Effector memory CD4-positive, alpha-beta T cell (primary cell): ENCODE results near the gene LRRC8B.
A peak's percentile ranks its signal among the peaks of the same experiment; 100 is the strongest.
"Not testable (repeated sequence)": the region's sequence is repeated elsewhere in the genome, so short reads cannot be mapped to it uniquely, and the experiment has no call there.

Source experiments
- DNase-seq, 3 donors: peaks; one replicate each; pipeline ENCODE4 v3.0.0-alpha.2; 2020
- H3K27ac ChIP-seq: 2 replicates; pipeline ENCODE4 v1.7.0; 2013; ENCODE audit warnings: mild to moderate bottlenecking, low read length, moderate library complexity; ENCODE audit not compliant: insufficient read depth, poor library complexity, severe bottlenecking
- H3K27me3 ChIP-seq: replicated peaks from 2 replicates; pipeline ENCODE4 v1.7.0; 2013; ENCODE audit warnings: mild to moderate bottlenecking, low read length; ENCODE audit not compliant: insufficient read depth, control insufficient read depth, poor library complexity, severe bottlenecking
- H3K36me3 ChIP-seq: 2 replicates; pipeline ENCODE4 v1.7.0; 2013; ENCODE audit warnings: mild to moderate bottlenecking, low read length, moderate library complexity; ENCODE audit not compliant: control insufficient read depth, insufficient read depth
- H3K4me1 ChIP-seq: 2 replicates; pipeline ENCODE4 v1.7.0; 2013; ENCODE audit warnings: low read length, mild to moderate bottlenecking; ENCODE audit not compliant: control insufficient read depth, insufficient read depth, poor library complexity, severe bottlenecking
- H3K4me3 ChIP-seq: 2 replicates; pipeline ENCODE4 v1.7.0; 2013; ENCODE audit warnings: low read length, low read depth, mild to moderate bottlenecking; ENCODE audit not compliant: insufficient read depth, poor library complexity, severe bottlenecking
- H3K9me3 ChIP-seq: 2 replicates; pipeline ENCODE4 v1.7.0; 2013; ENCODE audit warnings: mild to moderate bottlenecking, low read length, moderate library complexity; ENCODE audit not compliant: control insufficient read depth

LRRC8B gene

DNA sequence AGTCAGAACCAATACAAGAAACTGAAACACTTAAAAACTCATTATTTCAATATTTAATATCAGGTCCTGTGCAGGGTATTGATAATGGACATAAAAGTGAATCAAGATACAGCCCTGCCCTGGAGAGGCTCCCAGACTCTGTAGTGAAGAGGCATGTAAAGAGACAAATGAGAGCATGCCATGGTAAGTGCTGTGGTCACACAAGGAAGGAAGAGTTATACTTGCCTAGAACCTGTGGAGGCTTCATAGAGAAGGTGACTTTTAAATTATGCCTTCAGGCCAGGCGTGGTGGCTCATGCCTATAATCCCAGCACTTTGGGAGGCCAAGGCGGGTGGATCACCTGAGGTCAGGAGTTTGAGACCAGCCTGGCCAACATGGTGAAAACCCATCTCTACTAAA, 105.0 kb downstream of the LRRC8B start:
- not testable (repeated sequence) for DNase-seq, H3K4me3 ChIP-seq, H3K36me3 ChIP-seq, H3K9me3 ChIP-seq, H3K27me3 ChIP-seq
- Histone ChIP-seq H3K4me1 (peaks cover 43% of the 10 kb centered on the region), H3K27ac (peak overlapping the region; percentile 39)

DNA sequence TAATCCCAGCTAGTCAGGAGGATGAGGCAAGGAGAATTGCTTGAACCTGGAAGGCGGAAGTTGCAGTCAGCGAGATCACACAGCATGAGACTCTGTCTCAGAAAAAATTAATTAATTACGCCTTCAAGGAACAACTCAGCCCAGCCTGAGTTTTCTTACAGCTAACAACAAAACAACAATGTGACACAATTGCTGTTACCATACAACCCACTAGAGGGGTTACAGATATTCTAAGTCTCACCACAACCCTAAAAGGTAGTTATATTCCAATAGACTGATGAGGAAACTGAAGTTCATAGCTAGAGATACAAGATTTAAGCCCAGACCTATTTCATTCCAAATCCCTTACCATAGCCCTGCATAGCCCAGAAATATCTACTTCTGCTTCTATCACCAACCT, 105.4 kb downstream of the LRRC8B start:
- Histone ChIP-seq H3K27me3 (no peaks in the 10 kb centered on the region), H3K9me3 (no peaks in the 10 kb centered on the region), H3K27ac (peak overlapping the region; percentile 39), H3K4me1 (peaks cover 43% of the 10 kb centered on the region), H3K4me3 (no peak overlapping the region), H3K36me3 (no peaks in the 10 kb centered on the region)
- DNase-seq = no peak

DNA sequence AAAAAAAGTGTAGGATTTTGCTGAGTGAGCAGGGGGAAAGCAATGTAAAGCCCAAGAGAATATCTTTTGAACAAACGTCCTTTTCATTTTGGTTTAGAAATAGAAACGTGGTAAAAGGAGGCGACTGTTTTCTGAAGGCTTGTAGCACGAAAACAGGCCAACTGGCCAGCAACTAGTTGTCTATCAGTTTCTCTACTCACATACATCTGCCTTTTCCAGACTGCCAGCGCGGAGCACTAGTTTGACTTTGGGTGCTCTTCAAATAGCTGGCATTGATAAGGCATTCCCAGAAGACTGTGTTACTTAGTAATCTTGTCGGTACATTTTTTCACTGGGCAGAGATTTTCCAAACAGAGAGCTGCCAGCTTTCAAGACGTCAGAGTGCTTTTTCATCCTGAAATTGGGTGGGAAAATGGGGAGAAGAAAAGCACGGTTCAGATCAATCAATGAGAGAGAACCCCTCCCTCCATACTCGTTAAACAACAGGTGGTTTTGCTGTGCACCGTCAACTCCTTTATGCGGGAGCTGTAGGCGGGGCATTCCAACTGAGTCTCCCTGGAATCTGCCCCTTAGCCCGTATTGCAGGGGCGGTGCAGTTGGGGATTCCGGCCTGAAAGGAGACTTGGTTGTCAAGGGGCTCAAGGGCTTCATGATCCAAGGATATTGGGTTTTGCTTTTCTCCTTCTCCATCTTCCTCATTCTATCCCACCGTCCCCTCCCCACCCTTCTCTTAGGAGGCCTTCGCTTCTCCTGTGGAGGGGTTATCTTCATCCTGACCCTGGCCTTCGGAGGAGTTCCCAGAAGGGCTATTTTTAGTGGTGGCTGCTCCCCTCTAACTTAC, 107.4 kb downstream of the LRRC8B start:
- no peaks in the 10 kb centered on the region for H3K36me3 ChIP-seq
- peak overlapping the region; percentile 90 for H3K4me3 ChIP-seq
- H3K4me1 ChIP-seq = peaks cover 59% of the 10 kb centered on the region
- H3K9me3 ChIP-seq = no peaks in the 10 kb centered on the region
- no peaks in the 10 kb centered on the region for H3K27me3 ChIP-seq
- DNase-seq = no peak
- H3K27ac ChIP-seq = peak overlapping the region; percentile 93

DNA sequence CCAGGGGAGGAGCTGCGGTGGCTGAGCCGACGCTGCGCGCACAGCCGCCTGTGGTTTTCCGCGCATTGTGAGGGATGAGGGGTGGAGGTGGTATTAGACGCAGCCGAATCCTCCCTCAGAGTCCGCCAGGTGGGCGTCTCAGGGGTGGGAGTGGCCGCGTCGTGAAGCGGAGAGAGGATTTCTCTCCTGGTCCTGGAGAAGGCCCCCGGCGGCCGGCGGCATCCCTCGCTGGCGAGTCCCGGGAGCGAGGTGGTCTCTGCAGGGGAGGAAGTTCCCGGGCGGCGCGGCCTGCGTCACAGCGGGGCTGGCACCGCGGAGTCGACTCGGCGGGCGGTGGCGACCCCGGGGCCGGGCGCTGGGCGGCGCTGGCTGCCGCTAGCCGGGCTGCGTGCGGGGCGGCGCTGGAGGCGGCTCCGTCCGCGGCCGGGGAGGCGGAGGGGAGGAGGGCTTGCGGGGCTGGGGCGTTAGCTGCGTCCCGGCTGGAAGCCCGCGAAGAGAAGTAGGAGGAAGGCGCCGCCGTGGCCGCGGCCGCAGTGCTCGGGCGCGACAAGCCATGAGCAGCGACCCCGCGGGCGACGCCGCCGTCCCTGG, 108.1 kb downstream of the LRRC8B start, which contains the start of gene LRRC8C:
Gene LRRC8C, plus strand, starts transcription at position 464 of the 591 bp plus-strand sequence. CDS start 53,354 bp downstream, outside the sequence.
- Histone ChIP-seq H3K27me3 (no peaks in the 10 kb centered on the region), H3K27ac (peak within 1 kb of the TSS; percentile 93), H3K4me3 (peak within 1 kb of the TSS; percentile 90), H3K36me3 (no peaks in the 10 kb centered on the region), H3K4me1 (peaks cover 58% of the 10 kb centered on the region), H3K9me3 (no peaks in the 10 kb centered on the region)
- peak; percentile 76 to 81 (median 80) for DNase-seq

DNA sequence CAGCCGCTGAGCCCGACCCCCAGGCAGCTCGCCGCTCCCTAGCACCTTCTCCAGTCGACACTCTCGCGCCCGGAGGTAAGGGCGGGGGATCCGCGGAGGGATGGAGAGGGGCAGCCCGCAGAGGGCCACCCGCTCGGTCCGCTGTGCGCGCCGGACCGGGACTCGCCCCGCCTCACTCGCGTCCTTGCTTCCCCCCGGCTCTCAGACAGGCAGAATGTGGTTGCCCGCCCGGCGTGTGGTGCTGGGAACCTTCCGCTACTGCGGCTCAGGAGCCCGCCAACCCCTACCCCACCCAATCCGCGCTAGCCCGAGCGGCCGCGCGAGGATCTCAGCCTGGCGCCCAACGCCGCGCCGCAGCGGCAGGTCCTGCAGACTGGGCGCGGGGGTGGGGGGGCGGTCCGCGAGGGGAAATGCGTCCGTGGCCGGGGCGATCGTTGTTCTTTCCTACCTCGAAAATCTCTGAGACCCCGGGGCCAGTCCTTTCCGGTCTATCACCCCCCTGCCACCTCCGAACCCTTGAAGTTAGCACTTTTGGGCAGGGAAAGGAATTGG, 108.7 kb downstream of the LRRC8B start:
- H3K27ac ChIP-seq = peak overlapping the region; percentile 93
- peak overlapping the region; percentile 90 for H3K4me3 ChIP-seq
- H3K36me3 ChIP-seq = no peaks in the 10 kb centered on the region
- no peaks in the 10 kb centered on the region for H3K9me3 ChIP-seq
- H3K4me1 ChIP-seq = peaks cover 55% of the 10 kb centered on the region
- peak; percentile 53 to 59 (median 54) for DNase-seq
- no peaks in the 10 kb centered on the region for H3K27me3 ChIP-seq

DNA sequence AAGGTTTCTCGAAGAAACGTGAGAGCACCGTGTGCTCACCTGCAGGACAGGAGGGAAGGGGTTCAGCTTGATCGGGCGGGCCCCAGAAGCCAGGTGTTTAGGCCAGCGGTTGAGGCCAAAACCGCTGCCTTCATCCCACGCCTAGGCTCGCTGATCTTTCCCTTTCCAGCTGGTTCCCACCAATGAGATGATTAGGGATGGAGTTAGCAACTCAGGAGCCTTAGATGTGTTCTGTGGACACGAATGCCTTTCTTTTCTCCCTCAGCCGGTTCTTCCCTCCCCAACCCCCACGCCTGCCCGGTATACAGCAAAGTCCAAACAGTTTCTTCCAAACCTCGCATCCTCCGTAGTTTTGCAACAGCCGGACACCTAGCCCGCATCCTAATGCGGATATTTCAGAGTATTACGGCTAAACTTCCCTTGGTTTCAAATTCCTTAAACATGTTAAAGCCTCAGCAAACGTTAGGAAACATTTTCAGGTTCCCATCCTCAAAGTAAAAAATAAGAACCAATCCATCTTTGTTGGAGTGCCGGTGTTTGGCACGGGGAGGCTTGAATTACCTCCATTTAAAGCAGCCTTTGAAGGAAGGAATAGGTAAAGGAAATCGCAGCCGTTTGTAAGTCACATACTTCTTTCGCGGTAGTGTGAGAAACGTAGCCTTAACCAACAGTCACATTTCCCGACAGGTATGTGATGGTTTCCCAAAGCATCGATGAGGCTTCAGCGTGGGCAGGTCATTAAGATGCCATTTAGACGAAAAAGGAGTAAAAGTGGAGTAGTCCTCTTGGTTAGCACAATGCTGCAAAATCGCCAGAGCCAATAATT, 109.4 kb downstream of the LRRC8B start:
- no peaks in the 10 kb centered on the region for H3K36me3 ChIP-seq
- H3K27ac ChIP-seq = peak overlapping the region; percentile 93
- peaks cover 51% of the 10 kb centered on the region for H3K4me1 ChIP-seq
- H3K27me3 ChIP-seq = no peaks in the 10 kb centered on the region
- H3K9me3 ChIP-seq = no peaks in the 10 kb centered on the region
- DNase-seq = no peak
- peak overlapping the region; percentile 90 for H3K4me3 ChIP-seq

DNA sequence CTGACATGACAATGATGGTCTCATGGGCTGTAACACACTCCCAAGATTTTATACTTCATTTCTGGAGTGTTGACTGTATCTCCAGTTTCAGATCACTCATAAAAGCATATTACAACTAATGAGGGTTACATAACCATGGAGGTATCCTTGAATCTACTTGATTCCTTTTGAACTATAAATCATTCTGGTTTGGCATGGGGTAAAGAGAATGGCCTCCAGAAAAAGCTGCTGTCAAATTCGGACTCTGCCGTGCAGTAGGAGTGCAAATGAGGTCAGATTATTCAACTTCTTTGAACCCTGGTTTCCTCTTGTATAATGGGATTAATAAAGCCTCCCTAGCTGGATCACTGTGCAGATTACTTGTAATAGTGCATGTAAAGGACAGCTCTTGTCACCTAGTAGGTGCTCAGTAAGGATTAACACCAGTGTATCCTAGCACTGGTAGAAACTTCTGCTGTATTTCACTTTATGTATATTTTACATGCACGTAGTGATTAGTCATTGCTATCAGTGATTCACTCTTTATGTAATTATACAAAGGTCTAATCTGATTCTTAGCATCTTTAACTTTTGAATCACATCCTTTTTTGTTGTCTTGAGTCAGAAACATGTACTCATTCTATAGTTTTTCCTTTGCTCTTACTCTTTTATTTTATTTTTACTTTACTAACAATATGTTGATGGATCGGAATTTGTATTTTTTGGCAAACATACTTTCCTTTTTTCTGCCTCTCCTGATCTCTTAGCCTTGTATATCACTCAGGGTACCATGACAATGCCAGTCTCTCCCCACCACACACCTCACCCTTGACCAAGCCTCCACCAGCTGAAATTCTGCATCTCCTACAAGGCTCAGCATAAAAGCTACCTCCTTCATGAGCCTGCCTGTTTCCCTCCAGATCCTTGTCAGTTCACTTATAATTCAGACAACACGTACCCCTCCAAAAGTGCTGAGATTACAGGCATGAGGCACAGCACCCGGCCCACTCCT, 111.5 kb downstream of the LRRC8B start:
- no peaks in the 10 kb centered on the region for H3K36me3 ChIP-seq
- peaks cover 48% of the 10 kb centered on the region for H3K4me1 ChIP-seq
- H3K9me3 ChIP-seq = no peaks in the 10 kb centered on the region
- peak overlapping the region; percentile 58 for H3K27ac ChIP-seq
- DNase-seq = no peak
- no peaks in the 10 kb centered on the region for H3K27me3 ChIP-seq
- H3K4me3 ChIP-seq = peak overlapping the region; percentile 31

DNA sequence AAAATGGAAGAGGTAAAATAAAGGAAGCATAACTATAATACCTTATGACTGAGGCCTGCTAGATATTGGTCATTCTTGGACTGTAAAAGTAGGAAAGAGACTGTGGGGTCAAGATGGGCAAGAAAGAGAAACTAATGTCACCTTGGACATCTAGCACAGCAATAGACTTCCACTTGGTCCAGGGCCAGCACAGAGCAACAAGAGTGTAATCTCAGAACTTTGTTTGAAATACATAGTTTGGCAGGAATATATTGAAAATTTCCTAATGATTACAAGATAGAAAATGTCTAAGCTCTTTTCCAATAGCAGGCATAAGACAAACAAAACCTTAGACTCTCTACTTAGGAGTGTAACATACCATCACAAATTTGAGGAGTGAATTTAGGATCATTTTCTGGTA, 112.9 kb downstream of the LRRC8B start:
- no peaks in the 10 kb centered on the region for H3K27me3 ChIP-seq
- DNase-seq = no peak
- no peak overlapping the region for H3K4me3 ChIP-seq
- H3K36me3 ChIP-seq = no peaks in the 10 kb centered on the region
- peaks cover 45% of the 10 kb centered on the region for H3K4me1 ChIP-seq
- no peaks in the 10 kb centered on the region for H3K9me3 ChIP-seq
- no peak overlapping the region for H3K27ac ChIP-seq

DNA sequence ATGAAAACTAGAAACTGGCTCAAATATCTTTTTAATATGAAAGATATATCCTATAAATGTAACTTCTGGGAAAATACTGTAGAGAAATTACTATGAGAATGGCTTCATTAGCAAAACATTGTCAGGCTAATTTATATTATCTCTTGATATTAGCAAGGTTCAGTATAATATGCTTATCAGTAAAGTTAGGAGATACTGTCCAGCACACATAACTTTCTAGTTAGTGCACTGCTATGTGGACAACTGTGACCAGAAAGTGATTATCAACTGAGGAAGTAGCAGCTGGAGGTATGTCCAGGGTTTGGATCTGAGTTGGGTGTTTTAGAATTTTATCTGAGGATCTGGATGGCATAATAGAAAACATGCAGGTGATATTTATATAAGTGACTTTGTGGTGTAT, 115.8 kb downstream of the LRRC8B start:
- H3K36me3 ChIP-seq = no peaks in the 10 kb centered on the region
- DNase-seq = no peak
- no peaks in the 10 kb centered on the region for H3K9me3 ChIP-seq
- no peaks in the 10 kb centered on the region for H3K27me3 ChIP-seq
- no peak overlapping the region for H3K4me3 ChIP-seq
- peaks cover 45% of the 10 kb centered on the region for H3K4me1 ChIP-seq
- no peak overlapping the region for H3K27ac ChIP-seq
